ENCODE measurements around the gene KLF2. TPM values are rescaled to one million over a fixed set of nuclear protein-coding genes. Genes with fewer than 3 reads are reported as not detected.
"Not testable (repeated sequence)": the region's sequence is repeated elsewhere in the genome, so short reads cannot be mapped to it uniquely, and the experiment has no call there.

KLF2 gene
- 56.1 TPM for total RNA-seq

- peak; percentile 94 for DNase-seq (ENCODE audit: low spot score)
Measured at GRCh38 chr19:16324384-16325160, at the start of gene KLF2. KLF2 (plus strand) TSS chr19:16324826; CDS start chr19:16324924, 98 bp downstream.

GRCh38 chr19:16280306-16280705 lies 44.3 kb upstream of the KLF2 start:
- DNase-seq (ENCODE audit: low spot score) = no peak

DNA sequence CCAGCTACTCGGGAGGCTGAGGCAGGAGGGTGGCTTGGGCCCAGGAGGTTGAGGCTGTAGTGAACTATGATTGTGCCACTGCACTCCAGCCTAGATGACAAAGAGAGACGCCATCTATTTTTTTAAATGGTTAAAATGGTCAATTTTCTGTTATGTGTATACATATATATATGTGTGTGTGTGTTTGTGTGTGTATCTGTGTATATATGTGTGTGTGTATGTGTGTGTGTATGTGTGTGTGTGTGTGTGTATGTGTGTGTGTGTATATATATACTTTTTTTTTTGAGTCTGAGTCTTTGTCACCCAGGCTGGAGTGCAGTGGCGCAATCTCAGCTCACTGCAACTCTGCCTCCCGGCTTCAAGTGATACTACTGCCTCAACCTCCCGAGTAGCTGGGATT lies 42.9 kb upstream of the KLF2 start:
- no peak for DNase-seq (ENCODE audit: low spot score)

GRCh38 chr19:16283210-16284061 lies 41.2 kb upstream of the KLF2 start:
- peak; percentile 80 for DNase-seq (ENCODE audit: low spot score)

- no peak for DNase-seq (ENCODE audit: low spot score)
Measured at GRCh38 chr19:16284505-16284904, 40.1 kb upstream of the KLF2 start.

- DNase-seq (ENCODE audit: low spot score) = not testable (repeated sequence)
Measured at GRCh38 chr19:16285079-16285478, 39.5 kb upstream of the KLF2 start.

DNA sequence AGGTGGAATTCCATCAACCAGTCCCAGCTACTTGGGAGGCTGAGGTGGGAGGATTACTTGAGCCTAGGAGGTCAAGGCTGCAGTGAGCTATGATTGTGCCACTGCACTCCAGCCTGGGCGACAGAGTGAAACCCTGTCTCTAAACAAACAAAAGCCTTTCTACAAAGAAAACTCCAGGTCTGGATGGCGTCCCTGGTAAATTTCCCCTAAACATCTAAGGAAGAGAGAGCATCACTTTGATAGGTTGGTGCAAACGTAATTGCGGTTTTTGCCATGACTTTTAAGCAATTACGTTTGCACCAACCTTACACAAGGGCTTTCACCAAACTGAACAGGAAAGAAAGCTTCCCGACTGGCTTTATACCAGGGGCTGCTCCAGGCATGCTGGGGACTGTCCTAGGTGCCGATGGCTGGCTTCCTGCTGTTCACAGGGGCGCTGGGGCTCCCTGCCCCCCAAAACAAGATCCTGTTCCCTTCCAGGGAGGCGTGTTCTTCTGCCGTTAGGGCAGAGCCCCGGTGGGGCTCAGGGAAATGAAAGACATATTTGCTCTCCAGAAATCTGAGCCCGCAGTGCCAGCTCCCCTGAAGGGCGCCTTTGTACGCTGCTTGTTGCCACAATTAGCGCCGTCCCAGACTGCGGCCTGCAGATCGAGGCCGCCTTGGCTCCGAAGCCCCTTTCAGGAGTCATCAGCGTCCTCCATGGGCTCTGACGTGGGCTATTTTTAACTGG lies 38.7 kb upstream of the KLF2 start:
- no peak for DNase-seq (ENCODE audit: low spot score)

DNA sequence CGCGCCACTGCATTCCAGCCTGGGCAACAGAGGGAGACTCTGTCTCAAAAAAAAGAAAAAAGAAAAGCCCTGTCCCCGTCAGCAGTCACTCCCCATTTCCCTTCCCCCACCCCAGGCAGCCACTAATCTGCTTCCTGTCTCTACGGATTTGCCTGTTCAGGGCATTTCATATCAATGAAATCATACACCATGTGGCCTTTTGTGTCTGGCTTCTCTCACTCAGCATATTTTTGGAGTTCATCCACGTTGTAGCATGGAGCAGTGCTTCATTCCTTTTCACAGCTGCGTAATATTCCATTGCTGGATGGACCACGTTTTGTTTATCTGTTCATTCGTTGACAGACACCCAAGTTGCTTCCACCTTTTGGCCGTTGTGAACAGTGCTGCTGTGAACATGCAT lies 36.1 kb upstream of the KLF2 start:
- no peak for DNase-seq (ENCODE audit: low spot score)

GRCh38 chr19:16289594-16289993 lies 35.0 kb upstream of the KLF2 start:
- DNase-seq (ENCODE audit: low spot score) = no peak

DNA sequence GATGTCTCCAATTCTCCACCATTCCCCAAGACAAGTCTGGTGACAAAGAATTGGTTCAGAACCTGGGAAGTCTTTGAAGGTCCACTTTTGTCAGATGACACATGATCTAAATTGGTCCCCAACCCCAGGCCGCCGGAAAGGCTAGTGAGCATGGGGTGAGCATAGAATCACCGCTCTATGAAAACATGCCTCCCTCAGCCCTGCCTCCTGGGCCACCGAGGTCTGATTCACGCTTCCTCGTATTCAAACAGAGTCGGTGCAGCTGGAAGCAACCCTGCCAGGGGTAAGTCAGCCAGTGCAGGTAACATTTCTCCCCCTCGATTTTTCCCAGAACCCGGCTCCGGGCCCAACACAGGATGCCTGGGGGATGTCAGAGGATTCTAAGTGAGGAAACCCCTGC lies 33.9 kb upstream of the KLF2 start:
- no peak for DNase-seq (ENCODE audit: low spot score)

DNA sequence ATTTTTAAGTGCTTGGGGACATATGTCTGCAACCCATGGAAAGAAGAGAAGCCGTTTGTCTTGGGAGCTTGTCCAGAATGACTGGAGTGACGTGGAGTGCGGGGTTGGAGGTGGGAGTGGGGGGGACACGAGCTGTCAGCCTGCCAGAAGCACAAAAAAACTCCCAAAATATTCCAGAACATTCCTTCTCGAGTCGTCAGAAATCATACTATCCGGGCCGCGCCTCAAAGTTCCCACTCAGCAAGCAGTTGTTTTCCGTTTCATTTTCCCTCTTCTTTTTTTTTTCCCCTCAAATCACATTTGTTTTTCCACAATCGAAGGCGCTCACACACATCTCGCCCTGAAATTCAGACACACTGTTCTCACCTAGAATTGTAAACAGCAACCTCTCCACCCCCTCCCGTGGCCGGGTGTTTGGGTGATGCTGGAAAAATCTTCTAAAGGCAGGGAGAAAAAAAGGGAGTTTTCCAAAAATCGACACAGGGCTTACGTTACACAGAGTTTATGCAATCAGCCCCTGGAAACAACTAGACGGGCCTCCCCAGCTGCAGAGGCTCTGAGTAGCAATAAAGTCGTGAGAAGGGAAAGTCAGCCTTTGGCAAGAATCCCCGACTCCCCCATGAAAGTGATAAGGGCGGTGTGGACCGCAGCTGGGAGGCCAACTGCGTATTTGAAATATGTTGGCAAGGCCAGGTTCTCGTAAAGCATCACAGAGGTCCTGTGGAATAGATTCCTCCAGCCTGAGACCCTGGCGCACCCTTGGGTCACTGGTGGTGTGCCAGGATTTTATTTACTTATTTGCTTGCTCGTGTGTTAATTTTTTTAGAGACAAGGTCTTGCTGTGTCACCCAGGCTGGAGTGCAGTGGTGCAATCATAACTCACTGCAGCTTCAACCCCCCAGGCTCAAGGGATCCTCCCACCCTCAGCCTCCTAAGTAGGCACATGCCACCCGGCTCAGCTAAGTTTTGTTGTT lies 31.2 kb upstream of the KLF2 start:
- DNase-seq (ENCODE audit: low spot score) = peak; percentile 85

DNA sequence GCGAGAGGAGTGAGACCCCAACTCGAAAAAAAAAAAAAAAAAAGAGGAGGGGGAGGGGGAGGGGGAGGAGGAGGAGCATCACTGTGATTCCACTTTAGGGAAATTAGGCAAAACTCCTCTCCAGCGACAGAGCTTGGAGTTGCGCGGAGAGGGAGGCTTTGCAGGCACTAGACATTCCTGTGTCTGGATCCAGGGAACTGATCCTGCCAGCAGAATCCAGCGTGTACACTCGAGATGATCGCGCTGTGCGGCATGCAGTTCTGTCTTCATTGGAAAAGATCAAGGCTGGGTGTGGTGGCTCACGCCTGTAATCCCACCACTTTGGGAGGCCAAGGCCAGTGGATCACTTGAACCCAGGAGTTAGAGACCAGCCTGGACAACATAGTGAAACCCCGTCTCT lies 29.6 kb upstream of the KLF2 start:
- DNase-seq (ENCODE audit: low spot score) = no peak

GRCh38 chr19:16296713-16297112 lies 27.9 kb upstream of the KLF2 start:
- no peak for DNase-seq (ENCODE audit: low spot score)

GRCh38 chr19:16297575-16298178 lies 26.9 kb upstream of the KLF2 start:
- no peak for DNase-seq (ENCODE audit: low spot score)

- no peak for DNase-seq (ENCODE audit: low spot score)
Measured at GRCh38 chr19:16298334-16298733, 26.3 kb upstream of the KLF2 start.

DNA sequence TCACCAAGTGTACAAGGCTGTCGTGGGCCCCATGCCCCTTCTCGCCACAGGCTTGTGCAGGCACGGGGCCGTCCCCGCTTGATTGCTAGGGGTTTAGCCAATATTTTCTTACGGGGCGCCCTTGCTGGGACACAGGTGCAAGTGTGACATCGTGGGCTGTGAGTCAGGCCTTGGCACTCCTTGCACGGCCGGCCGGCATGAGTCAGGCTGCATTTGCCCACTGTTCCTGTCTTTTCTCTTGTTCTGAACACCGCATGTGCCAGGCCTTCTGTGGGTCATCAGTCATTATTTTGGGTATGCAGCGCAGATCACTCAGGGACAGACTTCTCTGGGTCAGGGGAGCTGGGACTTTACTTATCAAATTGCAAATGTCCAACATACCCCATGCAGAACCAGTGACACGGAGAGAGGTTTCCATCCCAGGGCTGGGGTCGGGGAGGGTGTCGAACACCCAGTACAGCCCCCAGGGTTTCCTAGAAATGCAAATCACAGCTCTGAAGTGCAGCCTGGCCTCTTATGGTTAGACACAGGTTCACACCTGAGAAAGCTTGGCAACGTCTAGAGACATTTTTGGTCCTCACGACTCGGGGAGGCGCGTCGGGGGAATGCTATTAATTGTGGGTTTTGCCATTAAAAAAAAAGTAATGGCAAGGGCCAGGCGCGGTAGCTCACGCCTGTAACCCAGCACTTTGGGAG lies 22.5 kb upstream of the KLF2 start:
- no peak for DNase-seq (ENCODE audit: low spot score)

DNA sequence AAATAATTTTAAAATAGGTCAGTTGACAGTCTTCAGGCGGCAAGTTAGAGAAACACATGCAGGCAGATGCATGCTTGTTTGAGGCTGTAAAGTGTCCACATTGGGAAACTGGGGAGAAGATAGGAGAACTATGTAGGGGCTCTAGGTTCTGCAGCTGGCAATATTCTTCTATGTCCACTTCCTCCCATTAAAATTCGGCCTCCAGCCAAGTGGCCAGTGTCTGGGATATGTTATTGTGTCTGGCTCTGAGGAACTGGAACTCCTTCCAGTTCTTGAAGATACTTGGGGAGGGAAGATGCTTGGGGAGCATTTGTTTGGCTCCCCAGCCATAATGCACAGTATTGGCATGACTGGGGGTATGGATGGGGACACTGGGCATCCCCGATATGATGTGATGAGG lies 20.9 kb upstream of the KLF2 start:
- no peak for DNase-seq (ENCODE audit: low spot score)

- not testable (repeated sequence) for DNase-seq (ENCODE audit: low spot score)
Measured at GRCh38 chr19:16304511-16304910, 20.1 kb upstream of the KLF2 start.

- not testable (repeated sequence) for DNase-seq (ENCODE audit: low spot score)
Measured at GRCh38 chr19:16305060-16305459, 19.6 kb upstream of the KLF2 start.
